ENCODE data around the gene SPEM1. TPM values are rescaled to one million over a fixed set of nuclear protein-coding genes. Genes with fewer than 3 reads are reported as not detected.

SPEM1 gene
- total RNA-seq, 1 donor from 2014 or later = not detected

- Histone ChIP-seq H3K9ac (ENCODE audit: low read depth in 1 of 3, low read length in 3 of 3) (peak overlapping the region; percentile 38 to 73 (median 66)), H3K36me3 (ENCODE audit: control insufficient read depth in 3 of 3, insufficient read depth in 3 of 3, low read length in 3 of 3) (no peaks in the 10 kb centered on the region), H3K4me1 (ENCODE audit: control insufficient read depth in 3 of 3, insufficient read depth in 3 of 3, low read length in 3 of 3) (peaks cover 40 to 60% (median 50%) of the 10 kb centered on the region in 3 donors), H3K9me3 (ENCODE audit: control insufficient read depth in 3 of 3, low read length in 3 of 3) (no peaks in the 10 kb centered on the region), H3K4me3 (ENCODE audit: low read length in 3 of 3) (peak overlapping the region; percentile 46 to 60 (median 50)), H3K27ac (ENCODE audit: low read depth, low read length) (no peak overlapping the region), H3K27me3 (ENCODE audit: control insufficient read depth in 3 of 3, insufficient read depth in 3 of 3, low read length in 3 of 3) (peaks cover 0 to 5% (median 0%) of the 10 kb centered on the region in 3 donors)
Measured at GRCh38 chr17:7438656-7439460, 18.7 kb downstream of the SPEM1 start.

GRCh38 chr17:7439462-7440112 is 19.5 kb downstream of the SPEM1 start, which contains the start of gene FGF11:
TSS of gene FGF11 (plus strand) at chr17:7439512. CDS start at chr17:7439621, 109 bp downstream.
- no peaks in the 10 kb centered on the region for H3K9me3 ChIP-seq (ENCODE audit: control insufficient read depth in 3 of 3, low read length in 3 of 3)
- H3K9ac ChIP-seq (ENCODE audit: low read depth in 1 of 3, low read length in 3 of 3) = peak within 1 kb of the TSS; percentile 69 to 88 (median 74)
- no peaks in the 10 kb centered on the region for H3K36me3 ChIP-seq (ENCODE audit: control insufficient read depth in 3 of 3, insufficient read depth in 3 of 3, low read length in 3 of 3)
- peaks cover 0 to 5% (median 0%) of the 10 kb centered on the region in 3 donors for H3K27me3 ChIP-seq (ENCODE audit: control insufficient read depth in 3 of 3, insufficient read depth in 3 of 3, low read length in 3 of 3)
- H3K4me1 ChIP-seq (ENCODE audit: control insufficient read depth in 3 of 3, insufficient read depth in 3 of 3, low read length in 3 of 3) = peaks cover 47 to 67% (median 57%) of the 10 kb centered on the region in 3 donors
- peak within 1 kb of the TSS; percentile 71 for H3K27ac ChIP-seq (ENCODE audit: low read depth, low read length)
- H3K4me3 ChIP-seq (ENCODE audit: low read length in 3 of 3) = peak within 1 kb of the TSS; percentile 62 to 81 (median 63)

GRCh38 chr17:7440113-7440833 is 20.1 kb downstream of the SPEM1 start:
- peak overlapping the region; percentile 69 to 88 (median 74) for H3K9ac ChIP-seq (ENCODE audit: low read depth in 1 of 3, low read length in 3 of 3)
- H3K9me3 ChIP-seq (ENCODE audit: control insufficient read depth in 3 of 3, low read length in 3 of 3) = no peaks in the 10 kb centered on the region
- H3K4me3 ChIP-seq (ENCODE audit: low read length in 3 of 3) = peak overlapping the region; percentile 62 to 81 (median 63)
- peaks cover 0 to 5% (median 0%) of the 10 kb centered on the region in 3 donors for H3K27me3 ChIP-seq (ENCODE audit: control insufficient read depth in 3 of 3, insufficient read depth in 3 of 3, low read length in 3 of 3)
- H3K27ac ChIP-seq (ENCODE audit: low read depth, low read length) = peak overlapping the region; percentile 71
- H3K4me1 ChIP-seq (ENCODE audit: control insufficient read depth in 3 of 3, insufficient read depth in 3 of 3, low read length in 3 of 3) = peaks cover 48 to 68% (median 58%) of the 10 kb centered on the region in 3 donors
- no peaks in the 10 kb centered on the region for H3K36me3 ChIP-seq (ENCODE audit: control insufficient read depth in 3 of 3, insufficient read depth in 3 of 3, low read length in 3 of 3)

- Histone ChIP-seq H3K9me3 (ENCODE audit: control insufficient read depth in 3 of 3, low read length in 3 of 3) (no peaks in the 10 kb centered on the region), H3K27me3 (ENCODE audit: control insufficient read depth in 3 of 3, insufficient read depth in 3 of 3, low read length in 3 of 3) (peaks cover 0 to 5% (median 0%) of the 10 kb centered on the region in 3 donors), H3K27ac (ENCODE audit: low read depth, low read length) (peak overlapping the region; percentile 71), H3K36me3 (ENCODE audit: control insufficient read depth in 3 of 3, insufficient read depth in 3 of 3, low read length in 3 of 3) (no peaks in the 10 kb centered on the region), H3K4me3 (ENCODE audit: low read length in 3 of 3) (peak overlapping the region; percentile 59 to 81 (median 63)), H3K4me1 (ENCODE audit: control insufficient read depth in 3 of 3, insufficient read depth in 3 of 3, low read length in 3 of 3) (peaks cover 45 to 68% (median 57%) of the 10 kb centered on the region in 3 donors), H3K9ac (ENCODE audit: low read depth in 1 of 3, low read length in 3 of 3) (peak overlapping the region; percentile 61 to 88 (median 69))
Measured at GRCh38 chr17:7440834-7441195, 20.7 kb downstream of the SPEM1 start.

- Histone ChIP-seq H3K9me3 (ENCODE audit: control insufficient read depth in 3 of 3, low read length in 3 of 3) (no peaks in the 10 kb centered on the region), H3K27ac (ENCODE audit: low read depth, low read length) (peak overlapping the region; percentile 71), H3K36me3 (ENCODE audit: control insufficient read depth in 3 of 3, insufficient read depth in 3 of 3, low read length in 3 of 3) (no peaks in the 10 kb centered on the region), H3K4me3 (ENCODE audit: low read length in 3 of 3) (no peak overlapping the region), H3K9ac (ENCODE audit: low read depth in 1 of 3, low read length in 3 of 3) (peak overlapping the region in 2 of 3 donors; percentile 61 to 88), H3K27me3 (ENCODE audit: control insufficient read depth in 3 of 3, insufficient read depth in 3 of 3, low read length in 3 of 3) (peaks cover 0 to 5% (median 0%) of the 10 kb centered on the region in 3 donors), H3K4me1 (ENCODE audit: control insufficient read depth in 3 of 3, insufficient read depth in 3 of 3, low read length in 3 of 3) (peaks cover 45 to 68% (median 57%) of the 10 kb centered on the region in 3 donors)
Measured at GRCh38 chr17:7441266-7441665, 21.1 kb downstream of the SPEM1 start.

GRCh38 chr17:7442142-7442541 is 22.0 kb downstream of the SPEM1 start:
- peaks cover 0 to under 1% (median 0%) of the 10 kb centered on the region in 3 donors for H3K36me3 ChIP-seq (ENCODE audit: control insufficient read depth in 3 of 3, insufficient read depth in 3 of 3, low read length in 3 of 3)
- peaks cover 0 to 5% (median 2%) of the 10 kb centered on the region in 3 donors for H3K27me3 ChIP-seq (ENCODE audit: control insufficient read depth in 3 of 3, insufficient read depth in 3 of 3, low read length in 3 of 3)
- no peaks in the 10 kb centered on the region for H3K9me3 ChIP-seq (ENCODE audit: control insufficient read depth in 3 of 3, low read length in 3 of 3)
- no peak overlapping the region for H3K9ac ChIP-seq (ENCODE audit: low read depth in 1 of 3, low read length in 3 of 3)
- H3K4me1 ChIP-seq (ENCODE audit: control insufficient read depth in 3 of 3, insufficient read depth in 3 of 3, low read length in 3 of 3) = peaks cover 43 to 66% (median 51%) of the 10 kb centered on the region in 3 donors
- H3K4me3 ChIP-seq (ENCODE audit: low read length in 3 of 3) = no peak overlapping the region
- no peak overlapping the region for H3K27ac ChIP-seq (ENCODE audit: low read depth, low read length)

DNA sequence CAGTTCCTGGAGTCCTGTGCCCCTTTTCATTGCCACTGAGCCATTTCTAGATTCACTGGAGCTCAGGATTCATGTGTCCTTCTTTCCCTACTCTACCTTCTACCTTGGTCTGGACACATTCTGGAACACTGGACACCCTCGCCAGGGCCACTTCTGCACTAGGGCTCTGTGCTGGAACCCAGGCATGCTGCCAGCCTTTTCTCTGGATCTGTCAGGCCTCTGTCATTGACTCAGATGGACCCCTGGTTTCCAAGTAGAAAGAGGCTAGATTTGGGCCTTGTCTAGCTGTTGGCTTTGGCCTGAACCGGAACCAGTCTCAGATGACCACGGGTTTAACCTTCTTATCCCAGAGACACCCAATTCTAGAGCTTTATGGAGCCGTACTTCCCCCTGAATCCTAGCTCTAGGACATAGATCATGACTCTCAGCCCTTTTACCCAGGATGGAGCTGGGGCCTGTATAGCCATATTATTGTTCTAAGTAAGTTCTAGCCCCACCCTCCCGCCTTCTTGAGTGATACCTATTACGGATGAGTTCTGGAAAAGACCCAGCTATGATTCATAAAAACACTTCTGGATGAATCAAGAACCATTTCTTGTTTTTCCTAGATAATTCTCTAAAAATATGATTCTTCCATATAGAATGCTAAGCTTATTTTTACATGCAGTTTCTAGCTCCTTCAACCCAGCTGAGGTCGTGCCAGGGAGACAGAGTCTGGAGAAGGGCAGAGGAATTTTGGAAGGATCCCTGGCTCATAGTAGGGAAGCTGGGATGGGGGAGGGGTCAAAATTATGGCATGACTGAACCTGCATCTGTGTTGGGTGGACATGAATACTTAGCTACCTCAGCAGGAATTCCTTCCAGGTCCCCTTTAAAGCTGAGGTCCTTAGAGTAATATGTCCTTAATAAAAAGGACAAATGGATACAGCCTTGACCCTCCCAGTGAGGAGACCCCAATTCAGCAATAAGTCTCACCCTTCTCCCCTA is 23.7 kb downstream of the SPEM1 start:
- peak overlapping the region; percentile 37 to 100 (median 98) for H3K9ac ChIP-seq (ENCODE audit: low read depth in 1 of 3, low read length in 3 of 3)
- peaks cover 8 to 12% (median 12%) of the 10 kb centered on the region in 3 donors for H3K36me3 ChIP-seq (ENCODE audit: control insufficient read depth in 3 of 3, insufficient read depth in 3 of 3, low read length in 3 of 3)
- H3K27me3 ChIP-seq (ENCODE audit: control insufficient read depth in 3 of 3, insufficient read depth in 3 of 3, low read length in 3 of 3) = peaks cover 0 to 5% (median 3%) of the 10 kb centered on the region in 3 donors
- H3K9me3 ChIP-seq (ENCODE audit: control insufficient read depth in 3 of 3, low read length in 3 of 3) = no peaks in the 10 kb centered on the region
- H3K4me1 ChIP-seq (ENCODE audit: control insufficient read depth in 3 of 3, insufficient read depth in 3 of 3, low read length in 3 of 3) = peaks cover 40 to 52% (median 40%) of the 10 kb centered on the region in 3 donors
- H3K27ac ChIP-seq (ENCODE audit: low read depth, low read length) = peak overlapping the region; percentile 100
- H3K4me3 ChIP-seq (ENCODE audit: low read length in 3 of 3) = peak overlapping the region in 2 of 3 donors; percentile 12 to 45

GRCh38 chr17:7444682-7445618 is 24.8 kb downstream of the SPEM1 start, which contains the start of gene CHRNB1:
TSS of gene CHRNB1 (plus strand) at chr17:7445061. CDS start at chr17:7445128, 67 bp downstream.
- Histone ChIP-seq H3K9ac (ENCODE audit: low read depth in 1 of 3, low read length in 3 of 3) (peak within 1 kb of the TSS; percentile 95 to 100 (median 98)), H3K4me3 (ENCODE audit: low read length in 3 of 3) (peak within 1 kb of the TSS; percentile 73 to 81 (median 79)), H3K36me3 (ENCODE audit: control insufficient read depth in 3 of 3, insufficient read depth in 3 of 3, low read length in 3 of 3) (peaks cover 9 to 13% (median 12%) of the 10 kb centered on the region in 3 donors), H3K9me3 (ENCODE audit: control insufficient read depth in 3 of 3, low read length in 3 of 3) (no peaks in the 10 kb centered on the region), H3K27ac (ENCODE audit: low read depth, low read length) (peak within 1 kb of the TSS; percentile 100), H3K27me3 (ENCODE audit: control insufficient read depth in 3 of 3, insufficient read depth in 3 of 3, low read length in 3 of 3) (peaks cover 0 to 5% (median 3%) of the 10 kb centered on the region in 3 donors), H3K4me1 (ENCODE audit: control insufficient read depth in 3 of 3, insufficient read depth in 3 of 3, low read length in 3 of 3) (peaks cover 35 to 46% (median 40%) of the 10 kb centered on the region in 3 donors)

Data from skeletal muscle tissue (tissue), 4 donors.